Prostate gland (tissue), 2 donors: ENCODE measurements around the gene PLA2G4F. TPM values are rescaled to one million over a fixed set of nuclear protein-coding genes. Genes with fewer than 3 reads are reported as not detected.

Experiments used
- DNase-seq: peaks from one replicate; pipeline ENCODE4 v3.0.0-alpha.2; 2019; ENCODE audit warnings: low spot score
- H3K27ac ChIP-seq, 2 donors: fragments of 200-600 bp; sonication (generic); 2 replicates each; pipeline ENCODE4 v1.5.1; 2017 to 2019
- H3K27me3 ChIP-seq: fragments of 200-600 bp; sonication (generic); replicated peaks from 2 replicates; pipeline ENCODE4 v1.5.1; 2019; ENCODE audit not compliant: insufficient read depth
- H3K36me3 ChIP-seq, 2 donors: fragments of 200-600 bp; sonication (generic); 1 replicate in 1 of 2; 2 replicates in 1 of 2; pipeline versions ENCODE4 v1.5.1 to v1.8.1; 2017 to 2019
- H3K4me1 ChIP-seq: fragments of 200-600 bp; sonication (generic); replicated peaks from 2 replicates; pipeline ENCODE4 v1.5.1; 2019
- H3K4me3 ChIP-seq, 2 donors: fragments of 200-600 bp; sonication (generic); 2 replicates each; pipeline ENCODE4 v1.5.1; 2017 to 2019
- H3K9me3 ChIP-seq: fragments of 200-600 bp; sonication (generic); 2 replicates; pipeline ENCODE4 v1.5.1; 2017
- POLR2A ChIP-seq: fragments of 450-650 bp; IDR thresholded peaks from one replicate; pipeline ENCODE4 v1.6.1; 2016; ENCODE audit warnings: antibody characterized with exemption, mild to moderate bottlenecking
- POLR2AphosphoS5 ChIP-seq: sonication (generic); formaldehyde crosslinking; IDR thresholded peaks from one replicate; pipeline ENCODE4 v1.6.1; 2017; ENCODE audit warnings: antibody characterized with exemption
- WGBS: methylation state at CpG from one replicate; pipeline ENCODE4 v1.1.5; 2018; 5-methylcytosine and 5-hydroxymethylcytosine counted together
- intact Hi-C: fragments of 100-400 bp; cut with DNase I; formaldehyde crosslinking; loops from one replicate; pipeline ENCODE4 v1.14.2; 2022
- total RNA-seq, 2 donors: library from RNA; depleted of rRNA; stranded (reverse); fragments of >200 nt; gene quantifications; one replicate each; pipeline ENCODE4 v1.1.0, GENCODE V29; 2016
- TF ChIP-seq, protein P1 (sequence below), 4 experiments: fragments of 200-600 bp in 2 of 4; fragments of 450-650 bp in 2 of 4; sonication (generic) in 2 of 4; IDR thresholded peaks; 1 replicate in 3 of 4; 2 replicates in 1 of 4; pipeline ENCODE4 v1.5.1; 2016 to 2019; ENCODE audit warnings: antibody characterized with exemption in 4 of 4, mild to moderate bottlenecking in 2 of 4, moderate library complexity in 2 of 4

The PLA2G4F gene
- total RNA-seq, 2 donors from 2014 or later, result 16.0 to 36.9 TPM

DNA sequence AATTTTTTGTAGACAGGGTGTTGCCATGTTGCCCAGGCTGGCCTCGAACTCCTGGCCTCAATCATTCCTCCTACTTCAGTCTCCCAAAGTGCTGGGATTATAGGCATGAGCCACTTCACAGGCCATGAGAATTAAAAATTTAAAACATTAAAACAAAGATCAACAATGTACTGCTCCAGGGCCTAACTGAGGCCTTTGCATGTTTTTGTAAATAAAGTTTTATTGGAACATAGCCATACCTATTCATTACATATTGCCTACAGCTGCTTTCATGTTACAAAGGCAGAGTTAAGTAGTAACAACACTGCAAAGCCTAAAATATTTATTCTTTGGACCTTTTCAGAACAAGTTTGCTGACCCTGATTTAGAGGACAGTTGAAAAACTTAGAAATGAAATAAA is 42.1 kb upstream of the PLA2G4F start:
- Histone ChIP-seq H3K36me3 (peaks cover 0 to 3% of the 10 kb centered on the region in 2 donors), H3K27me3 (no peaks in the 10 kb centered on the region), H3K9me3 (no peaks in the 10 kb centered on the region), H3K27ac (no peak overlapping the region), H3K4me1 (no peaks in the 10 kb centered on the region), H3K4me3 (no peak overlapping the region)
- TF ChIP-seq, protein P1, sequence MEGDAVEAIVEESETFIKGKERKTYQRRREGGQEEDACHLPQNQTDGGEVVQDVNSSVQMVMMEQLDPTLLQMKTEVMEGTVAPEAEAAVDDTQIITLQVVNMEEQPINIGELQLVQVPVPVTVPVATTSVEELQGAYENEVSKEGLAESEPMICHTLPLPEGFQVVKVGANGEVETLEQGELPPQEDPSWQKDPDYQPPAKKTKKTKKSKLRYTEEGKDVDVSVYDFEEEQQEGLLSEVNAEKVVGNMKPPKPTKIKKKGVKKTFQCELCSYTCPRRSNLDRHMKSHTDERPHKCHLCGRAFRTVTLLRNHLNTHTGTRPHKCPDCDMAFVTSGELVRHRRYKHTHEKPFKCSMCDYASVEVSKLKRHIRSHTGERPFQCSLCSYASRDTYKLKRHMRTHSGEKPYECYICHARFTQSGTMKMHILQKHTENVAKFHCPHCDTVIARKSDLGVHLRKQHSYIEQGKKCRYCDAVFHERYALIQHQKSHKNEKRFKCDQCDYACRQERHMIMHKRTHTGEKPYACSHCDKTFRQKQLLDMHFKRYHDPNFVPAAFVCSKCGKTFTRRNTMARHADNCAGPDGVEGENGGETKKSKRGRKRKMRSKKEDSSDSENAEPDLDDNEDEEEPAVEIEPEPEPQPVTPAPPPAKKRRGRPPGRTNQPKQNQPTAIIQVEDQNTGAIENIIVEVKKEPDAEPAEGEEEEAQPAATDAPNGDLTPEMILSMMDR (IDR thresholded peaks at IDR 0.05), result no peak
- TF ChIP-seq POLR2AphosphoS5 (no peak), POLR2A (no peak)
- intact Hi-C loops, result no loop called here
- 100% methylated on average over 1 of the region's 1 CpG for WGBS
- DNase-seq, result no peak

DNA sequence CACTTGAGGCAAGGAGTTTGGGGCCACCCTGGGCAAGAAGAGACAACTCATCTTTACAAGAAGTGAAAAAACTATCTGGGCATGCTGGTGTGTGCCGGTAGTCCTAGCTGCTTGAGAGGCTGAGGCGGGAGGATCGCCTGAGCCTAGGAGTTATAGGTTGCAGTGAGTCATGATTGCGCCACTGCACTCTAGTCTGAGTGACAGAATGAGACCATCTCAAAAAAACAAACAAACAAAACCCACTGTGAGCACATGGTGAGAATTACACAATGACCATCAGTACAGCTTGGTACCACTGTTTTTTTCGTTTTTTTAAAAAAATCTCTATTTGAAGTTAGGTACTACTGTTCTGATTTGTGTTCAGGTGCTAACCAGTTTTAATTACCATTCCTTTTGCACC is 38.1 kb upstream of the PLA2G4F start:
- 91% methylated on average over 5 of the region's 5 CpGs for WGBS
- no peaks in the 10 kb centered on the region for H3K27me3 ChIP-seq
- H3K36me3 ChIP-seq, result no peaks in the 10 kb centered on the region
- intact Hi-C loops, result no loop called here
- H3K4me1 ChIP-seq, result no peaks in the 10 kb centered on the region
- DNase-seq, result no peak
- H3K9me3 ChIP-seq, result no peaks in the 10 kb centered on the region
- H3K27ac ChIP-seq, result no peak overlapping the region
- TF ChIP-seq POLR2A (no peak), POLR2AphosphoS5 (no peak)
- TF ChIP-seq, protein P1 (IDR thresholded peaks at IDR 0.05), result no peak
- no peak overlapping the region for H3K4me3 ChIP-seq

DNA sequence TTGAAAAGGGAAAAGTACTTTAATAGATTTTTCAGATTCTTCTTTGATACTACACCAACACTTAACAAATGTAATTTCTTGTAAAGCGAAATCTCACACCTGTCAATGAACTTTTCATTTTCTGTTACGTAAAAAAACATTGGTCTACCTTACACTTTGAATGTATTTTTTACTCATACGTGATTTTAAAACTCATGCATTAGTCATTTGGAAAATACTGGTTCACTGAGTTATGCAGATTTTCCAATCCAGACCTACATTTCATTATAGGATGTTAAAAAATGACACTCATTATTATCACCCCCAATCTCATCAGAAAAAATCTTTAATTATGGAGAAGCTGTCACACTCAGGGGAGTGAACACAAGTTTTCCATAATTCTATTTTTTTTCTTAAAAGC is 36.9 kb upstream of the PLA2G4F start:
- no peaks in the 10 kb centered on the region for H3K4me1 ChIP-seq
- DNase-seq, result no peak

DNA sequence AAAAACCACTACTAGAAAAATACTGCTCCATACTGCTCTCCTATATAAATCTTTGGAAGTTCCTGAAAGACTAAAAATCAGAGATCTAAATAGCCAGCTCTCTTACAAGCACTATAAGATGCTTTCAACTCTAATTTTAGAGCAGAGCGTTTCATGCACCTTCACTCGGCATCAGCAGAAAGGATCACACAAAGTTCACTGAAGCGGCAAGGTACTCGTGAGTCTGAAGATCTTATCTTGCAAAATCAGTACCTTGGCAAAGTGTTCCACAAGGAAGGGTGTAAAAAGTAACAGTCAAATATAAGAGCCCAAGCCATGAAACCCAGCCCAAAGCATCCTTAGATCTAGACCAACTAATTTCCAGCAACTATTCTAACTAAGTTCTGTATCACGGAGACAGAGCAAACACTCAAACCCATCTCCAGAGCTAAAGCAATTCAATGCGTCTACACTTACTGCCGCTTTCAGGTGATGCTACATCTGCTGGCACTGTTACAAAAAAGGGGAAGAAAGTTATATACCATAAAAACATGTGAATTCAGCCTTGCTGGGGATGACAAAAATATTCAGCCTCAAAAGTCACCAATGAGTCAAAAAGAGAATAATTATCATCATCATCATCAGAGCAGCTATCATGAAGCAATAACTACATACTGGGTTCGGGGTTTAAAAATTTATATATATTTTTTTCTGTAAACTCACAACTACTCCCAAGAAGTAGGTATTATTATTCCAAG is 35.3 kb upstream of the PLA2G4F start:
- no peak for DNase-seq
- no peaks in the 10 kb centered on the region for H3K27me3 ChIP-seq
- intact Hi-C loops, result no loop called here
- H3K36me3 ChIP-seq, result peaks cover 0 to 14% of the 10 kb centered on the region in 2 donors
- H3K9me3 ChIP-seq, result no peaks in the 10 kb centered on the region
- 76% methylated on average over 8 of the region's 8 CpGs for WGBS
- no peak overlapping the region for H3K27ac ChIP-seq
- no peaks in the 10 kb centered on the region for H3K4me1 ChIP-seq
- TF ChIP-seq, protein P1 (IDR thresholded peaks at IDR 0.05), result no peak
- no peak for TF ChIP-seq POLR2A
- TF ChIP-seq POLR2AphosphoS5, result no peak
- H3K4me3 ChIP-seq, result no peak overlapping the region

More for the DNA sequence above, 36.9 kb upstream of the PLA2G4F start:
- no peak overlapping the region for H3K4me3 ChIP-seq
- TF ChIP-seq, protein P1 (IDR thresholded peaks at IDR 0.05), result no peak
- TF ChIP-seq POLR2AphosphoS5 (no peak), POLR2A (no peak)
- no peak overlapping the region for H3K27ac ChIP-seq
- H3K9me3 ChIP-seq, result no peaks in the 10 kb centered on the region
- WGBS, result 94% methylated on average over 3 of the region's 3 CpGs
- no peaks in the 10 kb centered on the region for H3K27me3 ChIP-seq
- H3K36me3 ChIP-seq, result peaks cover 0 to under 1% of the 10 kb centered on the region in 2 donors
- intact Hi-C loops, result no loop called here

DNA sequence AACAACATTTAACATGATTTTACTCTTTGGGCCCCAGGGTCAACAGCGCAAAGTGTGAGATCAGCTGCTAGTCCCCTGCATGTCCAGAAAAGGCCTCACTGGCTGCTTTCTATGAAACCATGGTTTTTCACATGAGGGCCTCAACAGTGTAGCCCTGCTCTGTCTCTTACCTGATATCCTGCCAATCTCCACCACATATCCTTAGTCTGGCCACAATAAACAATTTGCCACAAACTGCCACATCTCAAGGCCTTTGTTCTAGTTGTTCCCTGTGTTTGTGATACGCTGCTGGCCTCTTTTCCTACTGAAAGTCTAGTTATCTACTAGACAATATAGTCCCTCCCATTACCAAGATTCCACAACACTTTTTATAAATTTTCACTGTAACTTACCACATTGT is 33.9 kb upstream of the PLA2G4F start:
- H3K9me3 ChIP-seq, result no peaks in the 10 kb centered on the region
- H3K27me3 ChIP-seq, result no peaks in the 10 kb centered on the region
- no peaks in the 10 kb centered on the region for H3K4me1 ChIP-seq
- H3K36me3 ChIP-seq, result peaks cover 4 to 25% of the 10 kb centered on the region in 2 donors
- no peak overlapping the region for H3K27ac ChIP-seq
- WGBS, result 92% methylated on average over 2 of the region's 2 CpGs
- no peak for TF ChIP-seq POLR2AphosphoS5
- TF ChIP-seq, protein P1 (IDR thresholded peaks at IDR 0.05), result no peak
- no peak for TF ChIP-seq POLR2A
- intact Hi-C loops, result no loop called here
- DNase-seq, result no peak
- H3K4me3 ChIP-seq, result no peak overlapping the region
